ENCODE measurements around the gene PDF. TPM values are rescaled to one million over a fixed set of nuclear protein-coding genes. Genes with fewer than 3 reads are reported as not detected.
A peak's percentile ranks its signal among the peaks of the same experiment; 100 is the strongest.

The PDF gene
- total RNA-seq, 3 donors from 2014 or later, result 13.9 to 20.2 (median 19.7) TPM

- no peaks in the 10 kb centered on the region for H3K9me3 ChIP-seq
- DNase-seq (ENCODE audit: low spot score in 2 of 2), result no peak
- no peaks in the 10 kb centered on the region for H3K27me3 ChIP-seq
- H3K27ac ChIP-seq, result no peak overlapping the region
- no peak for TF ChIP-seq POLR2AphosphoS5 (IDR thresholded peaks at IDR 0.05)
- TF ChIP-seq CTCF (IDR thresholded peaks at IDR 0.05), result no peak
- TF ChIP-seq POLR2A (IDR thresholded peaks at IDR 0.05), result no peak
- no peak overlapping the region for H3K4me3 ChIP-seq
- intact Hi-C loops (cut with DNase I; ENCODE audit: low total_unique reads), result no loop called here
- no peaks in the 10 kb centered on the region for H3K36me3 ChIP-seq
- H3K4me1 ChIP-seq, result no peaks in the 10 kb centered on the region
Observed at GRCh38 chr16:69285240-69285639, 45.1 kb downstream of the PDF start.

- Histone ChIP-seq H3K27ac (no peak overlapping the region), H3K9me3 (no peaks in the 10 kb centered on the region), H3K27me3 (no peaks in the 10 kb centered on the region), H3K4me3 (no peak overlapping the region), H3K4me1 (no peaks in the 10 kb centered on the region), H3K36me3 (no peaks in the 10 kb centered on the region)
- intact Hi-C loops (cut with DNase I; ENCODE audit: low total_unique reads), result no loop called here
- TF ChIP-seq POLR2AphosphoS5 (IDR thresholded peaks at IDR 0.05) (no peak), POLR2A (IDR thresholded peaks at IDR 0.05) (no peak), CTCF (IDR thresholded peaks at IDR 0.05) (no peak)
- no peak for DNase-seq (ENCODE audit: low spot score in 2 of 2)
Observed at GRCh38 chr16:69283851-69284250, 46.5 kb downstream of the PDF start.

- Histone ChIP-seq H3K27ac (peak overlapping the region in 1 of 2 donors; percentile 38), H3K4me1 (no peaks in the 10 kb centered on the region), H3K27me3 (no peaks in the 10 kb centered on the region), H3K36me3 (no peaks in the 10 kb centered on the region), H3K4me3 (no peak overlapping the region), H3K9me3 (no peaks in the 10 kb centered on the region)
- intact Hi-C loops (cut with DNase I; ENCODE audit: low total_unique reads), result no loop called here
- TF ChIP-seq CTCF (IDR thresholded peaks at IDR 0.05) (no peak), POLR2A (IDR thresholded peaks at IDR 0.05) (no peak), POLR2AphosphoS5 (IDR thresholded peaks at IDR 0.05) (no peak)
- DNase-seq (ENCODE audit: low spot score in 2 of 2), result no peak
Observed at GRCh38 chr16:69277413-69277812, 53.0 kb downstream of the PDF start.

Other genes with a start within 250 kb of the PDF start
- gene HAS3, start 224.9 kb downstream of the PDF start, total RNA-seq, result 10 to 100 TPM in 1 of 3 donors, 1 to 10 TPM in 1, under 1 TPM in 1; 0.96 to 10.5 (median 2.5) TPM
- 10 to 100 TPM; 54.1 to 85.8 (median 71.2) TPM for gene CHTF8, start 198.0 kb downstream of the PDF start, total RNA-seq
- gene UTP4, start 197.9 kb downstream of the PDF start, total RNA-seq, result 10 to 100 TPM; 24.6 to 34.1 (median 33.9) TPM
- 10 to 100 TPM; 29.8 to 78.1 (median 36.6) TPM for gene SNTB2, start 143.4 kb downstream of the PDF start, total RNA-seq
- gene VPS4A, start 19.2 kb downstream of the PDF start, total RNA-seq, result 10 to 100 TPM; 31.3 to 43.8 (median 32.4) TPM
- 10 to 100 TPM; 40.2 to 52.8 (median 44.9) TPM for gene COG8, start 9.0 kb upstream of the PDF start, total RNA-seq
- gene NIP7, start 9.2 kb upstream of the PDF start, total RNA-seq, result 10 to 100 TPM; 10.6 to 16.1 (median 15.4) TPM
- 1 to 10 TPM in 1 of 3 donors, under 1 TPM in 1, not detected in 1; 0.32 to 1.3 TPM for gene TMED6, start 21.2 kb upstream of the PDF start, total RNA-seq
- 10 to 100 TPM; 15.5 to 18.7 (median 18.0) TPM for gene TERF2, start 55.4 kb upstream of the PDF start, total RNA-seq
- 10 to 100 TPM; 28.2 to 48.0 (median 34.7) TPM for gene CYB5B, start 94.0 kb upstream of the PDF start, total RNA-seq
- gene NFAT5, start 235.4 kb upstream of the PDF start, total RNA-seq, result 10 to 100 TPM; 57.3 to 88.3 (median 63.3) TPM

Measured in breast epithelium (tissue), 4 donors.